SW480 (cell line): Measurements from ENCODE around the gene PSMB8.

Source experiments
- DNase-seq: peaks from one replicate; pipeline ENCODE4 v3.0.0-alpha.2; 2016; ENCODE audit warnings: low spot score

Gene PSMB8

GRCh38 chr6:32792901-32793435 lies 50.9 kb downstream of the PSMB8 start:
- DNase-seq: no peak
